DMS153 (cell line): ENCODE results near the gene CUEDC1.

Experiments
- DNase-seq: peaks from one replicate; lab custom pipeline; 2025; lab: John Stamatoyannopoulos, UW

The CUEDC1 gene

DNA sequence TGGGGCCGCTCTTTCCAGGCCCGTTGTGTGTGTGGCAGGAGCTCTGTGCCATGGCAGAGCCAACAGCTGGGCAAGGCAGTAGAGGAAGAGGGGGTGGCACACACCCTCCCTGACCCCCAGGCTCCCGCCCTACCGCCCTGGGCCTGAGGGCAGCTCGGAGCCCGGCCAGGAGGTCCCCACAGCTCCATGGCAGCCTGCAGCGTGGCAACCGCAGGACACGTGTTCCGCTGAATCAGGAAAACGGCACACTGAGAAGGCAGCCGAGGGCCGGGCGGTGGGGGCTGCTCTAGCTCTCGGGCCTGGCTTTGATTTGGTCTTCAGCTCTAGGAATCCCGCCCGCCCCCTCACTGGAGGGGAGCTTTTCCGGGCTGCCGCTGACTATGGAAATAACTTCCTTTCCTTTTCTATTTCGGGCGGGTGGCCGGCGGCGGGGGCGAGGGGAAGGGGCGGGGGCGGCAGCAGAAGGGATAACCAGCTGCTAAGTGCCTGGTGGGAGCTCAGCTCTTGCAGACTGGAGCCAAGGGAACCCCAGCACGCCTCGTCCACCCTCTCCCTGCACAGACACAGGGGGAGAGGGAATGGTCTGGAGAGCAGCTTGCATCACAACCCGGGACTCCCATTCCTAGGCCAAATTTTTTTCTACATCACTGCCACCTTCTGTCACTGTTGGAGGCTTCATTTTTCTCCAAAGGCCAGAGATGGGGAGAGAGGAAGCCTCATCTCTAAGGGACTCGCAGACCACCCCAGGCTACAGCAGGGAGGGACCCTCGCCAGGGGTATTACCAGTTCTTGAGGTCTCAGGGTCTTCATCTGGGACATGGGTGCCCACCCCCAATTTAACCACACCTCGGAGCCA lies 80.5 kb downstream of the CUEDC1 start:
- no peak for DNase-seq

DNA sequence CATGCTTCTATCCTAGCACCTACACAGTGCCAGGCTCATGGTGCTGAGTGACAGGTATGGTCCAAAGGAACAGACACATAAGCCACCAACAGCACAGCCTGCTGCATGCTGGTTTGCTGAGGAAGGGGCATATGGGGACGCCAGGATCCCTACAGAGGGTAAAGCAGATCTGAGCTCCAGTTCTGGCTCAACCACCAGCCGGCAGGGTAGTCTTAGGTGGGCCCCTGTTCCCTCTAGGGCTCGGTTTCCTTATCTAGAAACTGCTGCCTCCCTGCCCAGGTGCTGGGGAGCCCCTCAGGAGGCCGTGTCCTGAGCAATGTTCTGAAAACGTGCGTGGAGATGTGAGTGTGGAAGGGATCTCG lies 81.2 kb downstream of the CUEDC1 start:
- no peak for DNase-seq

DNA sequence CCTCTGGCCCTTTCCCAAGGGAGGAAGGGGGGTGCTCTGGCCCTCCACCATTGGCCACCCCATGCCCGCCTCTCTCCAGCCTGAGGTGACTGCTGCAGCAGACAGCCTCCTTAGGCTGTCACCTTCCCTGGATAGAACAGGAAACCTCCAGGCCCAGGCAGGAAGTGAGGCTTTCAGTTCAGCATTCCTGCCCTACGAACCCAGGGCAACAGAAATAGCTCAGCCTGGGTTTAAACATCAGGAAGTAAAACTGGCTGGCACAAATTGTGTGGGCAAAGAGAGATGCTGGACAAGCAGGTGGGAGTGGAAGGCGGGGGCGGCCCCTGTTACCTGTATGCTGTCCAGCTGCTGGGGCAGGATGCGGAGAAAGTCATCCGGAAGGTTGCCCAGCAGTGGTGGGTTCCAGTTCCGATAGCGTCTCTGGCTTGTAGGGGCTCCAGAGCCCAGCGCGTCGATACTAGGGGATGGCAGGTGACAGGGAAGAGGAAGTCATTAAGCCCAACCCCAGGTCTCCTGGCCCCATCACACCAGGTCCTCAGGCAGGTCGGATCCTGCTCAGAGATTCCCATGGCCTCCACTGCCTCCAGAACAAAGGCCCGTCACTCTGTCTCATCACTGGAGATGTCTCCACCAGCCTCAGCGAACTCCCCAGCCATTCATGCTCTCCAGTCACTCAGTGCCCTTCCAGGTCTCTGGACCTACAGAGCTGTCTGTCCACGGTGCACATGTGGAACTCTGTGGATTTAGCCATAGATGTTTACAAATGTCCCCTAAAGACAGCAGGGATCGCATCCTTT lies 81.8 kb downstream of the CUEDC1 start:
- DNase-seq = no peak

DNA sequence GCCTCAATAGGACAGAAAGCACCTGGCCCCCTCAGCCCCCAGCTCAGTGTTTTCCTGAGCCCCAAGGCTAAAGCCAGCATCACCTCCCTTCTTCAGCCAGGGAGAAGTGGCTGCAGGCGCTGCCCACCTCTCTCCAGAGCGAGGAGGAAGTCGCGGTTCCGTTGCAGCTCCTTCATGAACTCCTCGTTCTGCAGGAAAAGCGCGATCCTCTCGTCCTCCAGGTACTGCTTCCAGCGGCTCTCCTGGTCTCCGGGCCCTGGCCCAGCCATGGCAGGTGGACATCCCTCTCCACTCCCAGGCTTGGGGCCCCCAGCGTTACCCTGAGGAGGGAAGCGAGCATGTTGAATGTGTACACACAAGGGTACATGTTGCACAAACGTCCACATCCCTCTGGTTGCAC lies 82.7 kb downstream of the CUEDC1 start:
- DNase-seq = no peak

DNA sequence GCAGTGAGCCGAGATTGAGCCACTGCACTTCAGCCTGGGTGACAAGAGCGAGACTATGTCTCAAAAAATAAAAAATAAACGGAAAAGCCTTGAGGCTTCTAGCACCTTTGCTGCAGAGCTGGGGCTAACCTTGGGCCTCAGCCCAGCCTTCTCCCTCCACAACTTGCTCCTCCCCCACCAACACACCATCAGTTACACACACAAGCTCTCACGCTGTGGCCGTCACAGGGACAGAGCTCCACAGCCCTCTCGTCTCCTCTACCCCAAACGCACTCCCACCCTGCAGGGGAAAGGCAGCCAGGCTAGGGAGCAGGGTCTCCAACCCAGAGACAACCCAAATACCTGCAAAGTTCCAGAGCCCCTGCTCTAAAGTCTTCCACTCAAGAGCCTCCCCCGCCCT lies 83.3 kb downstream of the CUEDC1 start:
- no peak for DNase-seq

DNA sequence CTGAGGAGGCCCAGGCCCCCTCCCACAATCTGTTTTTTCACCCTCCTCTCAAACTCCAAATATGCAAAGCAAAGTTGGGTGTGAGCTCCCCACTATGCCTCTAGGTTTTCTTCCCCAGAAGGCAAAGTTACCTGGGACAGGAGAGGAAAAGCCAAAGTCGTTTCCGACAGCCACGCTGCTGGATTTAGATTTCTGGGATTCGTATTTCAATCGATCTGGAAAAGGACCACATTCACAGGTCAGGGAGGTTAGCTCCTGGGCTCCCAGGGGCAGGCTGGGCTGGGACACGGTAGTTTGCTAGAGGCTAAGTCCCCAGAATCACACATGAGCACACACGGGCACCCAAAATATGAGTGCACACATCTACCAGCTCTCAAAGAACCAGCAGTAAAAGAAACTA lies 84.1 kb downstream of the CUEDC1 start:
- no peak for DNase-seq

DNA sequence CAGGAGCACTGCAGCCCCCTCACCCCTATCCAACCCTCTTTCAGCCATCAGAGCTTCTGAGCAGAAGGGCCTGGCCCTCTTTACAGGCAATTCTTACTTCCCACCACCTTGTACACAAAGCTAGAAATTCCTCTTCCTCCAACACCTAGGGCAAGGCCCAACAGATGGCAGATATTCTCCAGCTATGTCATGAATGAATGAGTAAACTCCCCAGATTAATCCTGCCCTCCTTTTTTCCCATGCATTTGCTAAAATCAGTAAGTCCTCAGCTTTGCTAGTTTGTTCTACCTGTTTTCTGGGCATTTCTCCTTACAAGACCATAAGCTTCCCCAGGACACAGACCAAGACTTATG lies 85.0 kb downstream of the CUEDC1 start:
- no peak for DNase-seq

DNA sequence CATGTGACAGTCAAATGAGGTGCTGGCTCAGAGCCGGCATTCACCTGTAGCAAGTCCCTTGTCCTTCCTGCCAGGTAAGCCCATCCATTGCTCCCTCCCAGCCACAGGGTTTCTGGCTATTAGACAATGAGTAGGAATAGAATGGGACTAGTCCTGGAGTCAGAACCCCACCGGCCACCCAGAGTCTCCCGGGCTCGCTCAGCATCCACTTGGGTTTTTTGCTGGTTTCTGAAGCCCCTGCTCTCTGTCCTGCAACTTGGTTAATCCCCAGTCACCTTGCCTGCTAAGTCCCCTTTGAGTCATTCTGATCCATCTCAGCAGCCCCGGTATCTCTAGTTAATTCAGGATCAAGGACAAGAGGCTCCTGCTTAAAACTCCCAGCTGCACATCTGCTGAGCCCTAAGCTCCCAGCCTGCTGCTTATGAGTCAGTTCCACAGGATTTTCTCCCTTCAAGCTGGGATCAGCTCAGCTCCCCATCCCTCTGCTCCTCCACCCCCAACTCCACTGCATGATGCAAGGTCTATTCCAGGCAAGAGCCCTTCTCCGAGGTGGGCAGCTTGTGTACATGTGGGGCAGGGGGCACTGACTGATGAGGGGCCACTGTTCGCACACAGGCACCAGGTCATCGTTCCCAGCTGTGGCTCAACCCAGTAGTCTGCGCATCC lies 85.5 kb downstream of the CUEDC1 start:
- no peak for DNase-seq

DNA sequence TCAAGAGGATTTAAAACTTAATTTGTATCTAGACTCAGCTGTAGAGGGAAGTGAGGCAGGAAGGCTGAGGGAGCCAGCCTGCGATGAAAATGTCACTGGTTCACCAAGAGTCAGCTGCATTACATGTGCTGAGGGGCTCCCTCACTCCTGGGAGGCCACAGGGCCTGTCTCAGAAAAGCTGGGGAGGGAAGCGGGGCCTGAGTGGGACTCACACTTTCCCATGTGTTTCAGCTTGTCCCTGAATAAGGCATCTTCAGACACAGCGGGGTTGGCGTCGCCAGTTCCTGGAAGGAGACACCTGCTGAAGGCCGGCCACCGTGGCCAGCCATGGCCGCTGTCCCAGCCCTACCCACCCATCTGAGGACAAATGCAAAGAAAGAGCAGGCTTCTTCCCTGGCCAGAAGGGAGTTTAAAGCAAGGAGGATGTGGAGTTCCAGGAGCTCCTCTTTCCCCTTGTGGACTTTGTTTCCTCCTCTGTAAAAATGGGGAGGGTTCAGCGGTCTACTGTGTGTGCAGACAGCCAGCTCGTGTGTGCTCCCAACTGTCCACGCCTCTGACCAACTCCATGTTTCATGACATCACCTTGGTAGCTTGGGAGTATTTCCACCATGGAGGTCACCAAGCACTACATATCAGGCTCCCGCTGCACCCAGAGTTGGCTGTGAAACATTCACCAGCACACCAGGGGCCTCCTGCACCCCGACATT lies 86.1 kb downstream of the CUEDC1 start:
- DNase-seq = no peak

DNA sequence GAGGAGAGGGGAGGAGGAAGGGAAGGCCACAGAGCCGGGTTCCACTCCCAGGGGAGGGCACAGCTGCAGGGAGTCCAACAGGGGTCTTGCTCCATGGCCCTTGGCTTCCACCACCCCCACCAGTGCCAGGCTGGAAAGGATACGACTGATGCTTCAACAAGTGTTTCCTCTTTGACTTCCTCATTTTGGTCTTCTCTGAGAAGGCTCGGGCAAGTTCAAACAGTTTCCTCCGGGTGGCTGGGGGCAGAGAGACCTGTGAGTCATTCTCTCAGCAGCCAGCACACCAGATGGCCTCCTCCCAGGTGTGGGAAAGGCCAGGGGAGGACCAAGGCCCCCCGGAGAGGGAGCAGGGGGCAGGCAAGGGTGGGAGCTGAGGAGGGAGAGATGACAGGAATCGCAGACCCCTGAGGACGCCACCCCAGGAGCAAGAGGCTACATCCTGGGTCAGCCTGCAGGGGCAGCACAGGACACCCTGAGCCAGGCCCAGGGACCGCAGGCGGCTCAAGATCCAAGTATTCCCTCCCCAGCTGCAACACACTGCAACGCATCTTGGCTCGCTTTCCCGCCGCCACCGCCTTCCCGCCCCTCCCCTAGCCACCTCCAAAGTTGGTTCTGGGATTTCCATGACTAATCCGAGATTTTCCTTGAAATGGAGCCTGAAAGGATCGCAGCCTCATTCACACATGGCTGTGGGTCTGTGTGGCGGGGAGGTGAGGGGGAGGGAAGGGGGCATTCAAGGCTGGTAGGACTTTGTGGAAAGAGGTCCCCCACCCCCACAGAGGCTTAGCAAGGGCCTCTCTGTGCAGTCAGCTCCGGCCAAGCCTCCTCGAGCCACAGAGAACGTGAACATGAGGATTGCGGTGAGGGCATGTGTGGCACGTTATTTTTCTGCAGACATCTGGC lies 87.0 kb downstream of the CUEDC1 start:
- peak; percentile 41 for DNase-seq

DNA sequence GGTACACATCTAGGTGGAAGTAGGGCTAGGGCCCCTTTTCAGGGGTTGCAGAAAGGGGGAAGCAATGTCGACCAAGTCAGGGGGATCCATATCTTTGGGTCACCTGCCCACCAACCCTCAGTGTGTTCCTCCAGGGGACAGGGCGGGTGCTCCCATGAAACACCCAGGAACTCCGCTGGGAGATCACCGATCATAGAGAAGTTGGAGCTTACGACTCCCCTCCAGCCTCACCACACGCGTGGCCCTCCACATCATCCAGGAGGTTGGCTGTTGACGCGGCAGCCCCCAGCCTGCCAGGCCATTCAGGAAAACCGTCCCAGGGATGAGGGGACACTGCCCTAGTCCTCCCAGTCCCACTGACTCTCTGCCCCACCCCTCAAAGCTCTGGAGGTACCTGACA lies 88.1 kb downstream of the CUEDC1 start:
- no peak for DNase-seq

DNA sequence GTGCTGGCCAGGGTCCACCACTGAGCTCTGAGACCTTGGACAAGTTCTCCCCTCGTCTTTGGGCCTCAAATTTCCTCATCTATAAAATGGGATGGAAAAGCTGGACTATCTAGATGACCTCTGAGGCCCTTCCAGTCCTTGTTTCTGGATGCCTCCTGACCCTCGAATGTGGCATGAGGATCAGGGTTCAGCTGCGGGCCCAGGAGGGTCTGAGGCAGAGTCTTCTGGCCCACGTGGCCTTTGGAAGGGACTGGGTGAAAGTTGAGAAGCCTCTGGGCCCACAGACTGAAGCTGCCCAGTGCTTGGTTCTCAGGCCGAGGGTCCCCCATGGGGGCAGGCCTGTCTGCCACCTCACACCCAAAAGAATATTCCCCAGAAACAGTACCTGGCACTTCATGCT lies 88.5 kb downstream of the CUEDC1 start:
- no peak for DNase-seq

DNA sequence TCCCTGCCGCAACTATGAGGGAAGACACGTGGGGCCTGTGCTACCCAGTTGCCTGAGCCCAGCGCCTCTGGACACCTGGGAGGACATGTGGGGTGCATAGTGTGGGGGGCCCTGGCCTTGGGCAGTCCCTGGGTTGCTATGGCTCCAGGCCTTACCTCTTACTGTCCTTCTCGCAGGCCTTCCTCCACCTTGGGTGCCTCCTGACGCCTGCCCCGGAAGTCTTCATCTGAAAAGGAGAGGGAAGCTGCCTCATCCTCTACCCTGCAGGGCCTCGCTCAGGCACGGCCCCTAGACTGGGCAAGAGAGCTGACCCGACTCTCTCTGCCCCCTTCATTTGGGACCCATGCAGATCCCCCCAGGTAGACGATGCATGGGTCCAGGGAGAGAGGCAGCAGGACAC lies 88.9 kb downstream of the CUEDC1 start:
- DNase-seq = no peak

DNA sequence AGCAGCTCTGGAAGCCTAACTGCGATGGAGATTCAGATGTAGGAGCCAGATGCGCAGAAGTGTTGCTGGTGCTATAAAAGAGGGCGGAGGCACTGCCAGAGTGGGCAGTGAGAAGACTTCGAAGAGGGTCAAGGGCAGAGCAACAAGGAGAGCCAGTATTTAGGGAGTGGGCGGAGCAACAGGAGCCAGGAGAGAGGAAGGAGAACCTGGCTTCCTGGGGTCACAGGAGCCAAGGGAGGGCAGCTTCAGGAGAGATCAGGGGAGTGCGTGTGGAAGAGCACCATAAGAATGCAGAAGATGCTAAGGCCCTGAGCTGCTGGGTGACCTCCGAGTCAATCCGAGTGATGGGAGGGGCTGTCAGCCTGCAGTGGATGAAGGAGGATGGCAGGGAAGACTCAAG lies 90.9 kb downstream of the CUEDC1 start:
- DNase-seq = no peak

DNA sequence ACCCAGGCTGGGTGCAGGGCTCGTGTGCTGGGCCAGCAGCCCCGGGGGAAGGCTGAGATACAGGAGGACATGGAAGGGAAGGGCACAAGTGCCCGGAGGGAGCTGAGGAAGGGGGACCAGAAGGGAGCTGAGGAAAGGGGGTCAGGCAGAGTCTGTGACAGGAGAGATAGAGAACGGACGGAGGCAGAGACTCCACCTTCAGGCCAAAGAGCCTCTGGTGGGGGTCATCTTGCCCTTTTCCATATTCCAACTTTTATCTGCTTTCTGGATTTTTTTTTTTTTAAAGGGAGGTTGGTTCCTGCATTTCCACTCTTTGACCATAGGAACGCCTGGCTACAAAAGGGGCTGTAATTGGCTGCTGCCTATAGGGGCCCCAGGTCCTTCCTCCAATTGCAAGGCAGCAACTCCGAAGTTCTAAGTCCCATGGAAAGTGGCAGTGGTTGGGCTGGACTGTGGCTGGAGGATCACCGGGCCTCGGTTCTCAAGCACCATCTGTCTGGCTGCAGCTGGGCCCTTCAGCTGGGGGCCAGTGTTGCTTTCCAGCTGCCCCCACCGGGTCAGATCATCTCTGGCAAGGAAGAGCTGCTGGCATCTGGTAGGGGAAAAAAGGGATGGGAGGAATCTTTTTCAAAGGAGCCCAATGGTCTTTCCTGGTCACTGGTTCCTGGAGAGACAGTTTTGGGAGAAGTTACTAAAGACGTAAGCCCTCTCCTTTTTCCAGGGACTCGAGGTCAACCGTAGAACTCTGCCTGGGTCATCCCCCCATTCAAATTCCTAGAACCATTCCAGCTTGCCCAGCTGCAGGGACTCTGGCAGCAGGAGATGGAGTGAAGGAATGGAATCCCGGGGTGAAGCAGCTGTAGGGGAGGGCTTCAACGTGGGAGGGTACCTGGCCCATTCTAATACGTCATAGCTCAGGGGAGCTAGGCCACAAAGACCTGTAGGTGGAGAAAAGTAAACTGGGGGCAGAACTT lies 92.2 kb downstream of the CUEDC1 start:
- DNase-seq = no peak

DNA sequence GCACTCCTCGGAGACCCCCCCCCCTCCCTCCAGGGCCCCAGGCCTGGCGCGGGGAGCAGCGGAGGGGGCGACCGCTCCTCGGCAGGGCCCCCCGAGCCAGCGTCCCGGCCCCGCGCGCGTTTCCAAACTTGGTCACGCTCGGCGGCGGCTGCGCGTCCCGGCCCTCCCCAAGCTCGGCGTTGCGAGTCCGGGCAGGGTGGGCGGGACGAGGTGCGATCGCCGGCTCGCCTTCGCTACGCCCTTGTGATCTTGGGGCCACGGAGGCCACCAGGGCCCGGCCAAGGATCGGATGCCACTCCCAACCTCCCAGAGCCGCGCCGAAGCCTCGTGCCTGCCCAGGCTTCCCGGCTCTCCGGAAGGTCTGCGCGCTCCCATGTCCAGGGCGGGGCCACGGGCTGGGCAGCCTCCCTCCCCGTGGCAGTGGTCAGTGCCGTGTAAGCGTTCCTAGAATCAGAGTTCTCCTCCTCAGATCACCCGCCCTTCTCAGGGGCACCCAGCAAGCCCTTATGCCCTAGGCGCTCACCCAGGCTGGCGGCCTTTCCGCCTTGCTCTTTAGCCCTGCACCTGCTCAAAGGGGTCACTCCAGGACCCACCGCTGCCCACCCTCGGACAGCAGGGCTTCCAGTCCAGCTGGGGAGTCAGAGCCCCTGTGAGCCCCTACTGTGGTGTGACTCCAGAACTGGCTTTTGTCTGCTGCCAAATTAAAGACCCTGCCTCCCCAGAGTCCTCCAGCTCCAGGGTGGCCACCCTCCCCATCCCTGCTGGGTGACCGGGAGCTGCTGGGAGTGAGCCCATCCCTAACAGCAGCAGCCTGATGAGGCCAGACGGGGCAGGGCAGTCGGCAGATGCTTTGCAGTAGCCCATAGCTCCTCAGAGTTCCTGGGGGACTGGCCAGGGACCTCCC lies 93.2 kb downstream of the CUEDC1 start:
- no peak for DNase-seq

DNA sequence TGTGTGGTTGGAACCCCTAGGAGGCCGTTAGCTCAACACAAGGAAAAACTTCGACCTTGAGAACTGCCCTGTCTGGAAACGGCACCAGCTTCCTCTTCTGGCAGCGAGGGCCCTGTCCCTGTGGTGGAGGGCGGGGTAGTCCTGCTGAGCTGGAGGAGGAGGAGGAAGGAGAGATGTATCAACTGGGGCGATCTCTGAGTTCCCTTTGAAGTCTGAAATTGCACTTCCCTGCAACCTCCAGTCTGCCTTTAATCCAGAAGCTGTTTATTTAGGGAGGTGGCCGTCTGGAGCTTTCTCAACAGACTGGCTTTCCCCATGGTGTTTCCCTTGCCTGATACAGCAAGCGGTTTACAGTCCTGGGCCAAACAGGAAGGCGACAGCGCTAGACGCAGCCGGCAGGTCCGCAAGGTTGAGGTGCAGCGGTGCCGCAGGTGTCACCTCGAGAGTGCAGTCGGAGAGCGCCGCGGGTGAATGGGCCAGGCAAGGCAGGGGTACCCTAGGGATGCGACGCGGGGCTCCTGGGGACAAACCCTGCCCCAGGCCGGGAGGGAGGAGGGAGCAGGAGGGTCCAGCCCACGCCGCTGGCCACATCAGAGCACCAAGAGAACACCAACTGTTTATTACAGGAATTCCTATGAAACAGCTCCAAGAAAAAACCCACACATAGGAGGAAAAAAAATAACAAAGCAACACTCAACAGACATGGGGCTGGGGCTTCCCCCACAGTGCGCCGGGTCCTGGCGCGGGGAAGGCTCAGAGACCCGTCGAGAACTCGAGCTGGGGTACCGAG lies 94.0 kb downstream of the CUEDC1 start:
- peak; percentile 66 for DNase-seq

DNA sequence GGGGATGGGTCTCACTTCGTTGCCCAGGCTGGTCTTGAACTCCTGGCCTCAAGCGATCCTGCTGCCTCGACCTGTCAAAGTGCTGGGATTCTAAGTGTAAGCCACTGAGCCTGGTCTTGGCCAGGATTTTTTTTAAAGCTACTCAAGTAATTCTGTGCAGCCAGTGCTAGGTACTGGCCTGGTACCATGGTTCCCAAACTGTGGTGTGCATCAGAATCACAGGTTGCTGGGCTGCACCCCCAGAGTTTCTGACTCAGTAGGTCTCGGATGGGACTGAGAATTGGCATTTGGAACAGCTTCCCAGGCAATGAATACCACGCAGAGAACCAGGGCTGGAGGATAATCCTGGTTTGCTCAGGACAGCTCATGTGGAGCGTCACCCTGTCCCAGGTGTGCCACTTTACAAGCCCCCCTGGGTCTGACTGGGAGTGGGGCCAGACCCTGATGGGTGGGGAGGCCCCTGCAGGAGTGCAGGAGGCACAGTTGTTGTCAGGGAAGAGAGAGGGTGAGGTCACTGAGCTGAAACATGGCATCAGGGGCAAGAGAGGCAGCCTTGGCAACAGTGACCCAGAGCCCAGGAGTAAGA lies 94.7 kb downstream of the CUEDC1 start:
- DNase-seq = no peak
